ENCODE measurements around the gene SUMF1. TPM values are rescaled to one million over a fixed set of nuclear protein-coding genes. Genes with fewer than 3 reads are reported as not detected.
A peak's percentile ranks its signal among the peaks of the same experiment; 100 is the strongest.

The SUMF1 gene
- total and polyA plus RNA-seq, 2 of the 4 experiments (the other 2 are of a cell fraction): 26.3 to 38.4 TPM

- H3K9ac ChIP-seq (ENCODE audit: low read depth, low read length): no peak overlapping the region
- no peak overlapping the region for H2AFZ ChIP-seq (replicated peaks; ENCODE audit: low read length, poor library complexity)
- H4K8ac ChIP-seq (ENCODE audit: low read depth in 2 of 2, low read length in 2 of 2): peak overlapping the region in 1 of 2 experiments; percentile 29; a peak in 1 of 4 replicates
- no peak overlapping the region for H3K56ac ChIP-seq (ENCODE audit: extremely low read depth, insufficient read depth, low read length)
- peaks cover 12% of the 10 kb centered on the region for H3K4me1 ChIP-seq (ENCODE audit: control insufficient read depth, insufficient read depth, low read length)
- ChIA-PET CTCF (no interaction called here), POLR2A (ENCODE audit: unreplicated experiment) (no interaction called here)
- H3K4ac ChIP-seq (ENCODE audit: low read depth, low read length): no peak overlapping the region
- H4K5ac ChIP-seq (ENCODE audit: low read depth, low read length): no peak overlapping the region
- peaks cover 8% of the 10 kb centered on the region for H3K9me1 ChIP-seq (ENCODE audit: insufficient read depth, low read length)
- dilution Hi-C loops (cut with HindIII; ENCODE audit: low sequenced_read_pairs, unreplicated experiment) (no loop called here), in situ Hi-C loops (cut with MboI; ENCODE audit: low sequenced_read_pairs) (no loop called here), intact Hi-C loops (cut with micrococcal nuclease) (no loop called here)
- H2BK20ac ChIP-seq (ENCODE audit: low read depth, low read length): 0 out of 2 replicates have a peak overlapping the region, but pooled peaks have one; percentile 46
- DNase-seq (peak; percentile 38), ATAC-seq (ENCODE audit: low read depth) (peak; percentile 54)
- no peaks in the 10 kb centered on the region for H3K27me3 ChIP-seq (ENCODE audit: control insufficient read depth, insufficient read depth, low read length)
- H3K23ac ChIP-seq (ENCODE audit: low read depth, low read length): peak overlapping the region; percentile 38; the same call in 1 of the 2 replicates
- no peak overlapping the region for H3K4me3 ChIP-seq (ENCODE audit: insufficient read depth, low read depth, low read length)
- no peak overlapping the region; the same call in 1 of the 2 replicates for H2AK5ac ChIP-seq (ENCODE audit: low read depth, low read length)
- 0 out of 2 replicates have a peak overlapping the region, but pooled peaks have one; percentile 6 for H3K14ac ChIP-seq (replicated peaks; ENCODE audit: low read depth, low read length)
- no peak overlapping the region for H2AK9ac ChIP-seq (replicated peaks; ENCODE audit: low read depth, low read length, poor library complexity)
- H2BK15ac ChIP-seq (ENCODE audit: low read depth, low read length): no peak overlapping the region; the same call in 2 of the 3 replicates
- H4K20me1 ChIP-seq (ENCODE audit: insufficient read depth, low read length): no peaks in the 10 kb centered on the region
- H3K79me1 ChIP-seq (ENCODE audit: low read depth in 1 of 2, low read length in 2 of 2): peaks cover 2 to 7% of the 10 kb centered on the region in 2 experiments; a peak in 1 of 4 replicates
- peak overlapping the region; percentile 74 for H3K4me2 ChIP-seq (ENCODE audit: low read depth, low read length)
- peak overlapping the region; percentile 3; the same call in 1 of the 2 replicates for H2BK120ac ChIP-seq (ENCODE audit: low read depth, low read length)
- H4K91ac ChIP-seq (ENCODE audit: insufficient read depth, low read depth, low read length): peak overlapping the region; percentile 46; the same call in 1 of the 2 replicates
- no TSS peak for BruUV-seq (replicated peaks)
- no peak overlapping the region for H2BK5ac ChIP-seq (ENCODE audit: low read depth, low read length, poor library complexity, severe bottlenecking)
- no CpG with 5 or more reads among the region's 3 CpGs for WGBS, 2 experiments (ENCODE audit: extremely low coverage in 2 of 2, insufficient read length in 1 of 2)
- no peaks in the 10 kb centered on the region for H3K9me3 ChIP-seq (ENCODE audit: control insufficient read depth, insufficient read depth, low read length)
- no peaks in the 10 kb centered on the region for H3K36me3 ChIP-seq (ENCODE audit: control insufficient read depth, insufficient read depth, low read length)
- peak overlapping the region; percentile 49; the same call in 1 of the 2 replicates for H3K18ac ChIP-seq (ENCODE audit: low read depth, low read length)
- no peak for TF ChIP-seq CHD1 (IDR thresholded peaks at IDR 0.05; ENCODE audit: low read depth, low read length)
- TF ChIP-seq CEBPB (IDR thresholded peaks at IDR 0.05; ENCODE audit: low read depth, low read length): peak; percentile 55
- no peak for TF ChIP-seq POLR2A (IDR thresholded peaks at IDR 0.05; ENCODE audit: low read depth, low read length)
- H3K27ac ChIP-seq (ENCODE audit: insufficient read depth, low read length): no peak overlapping the region
Measured at GRCh38 chr3:4426261-4426781, 40.7 kb downstream of the SUMF1 start.
